Stimulated activated CD4-positive, alpha-beta T cell treated with anti-CD3 and anti-CD28 coated beads, TNF-alpha, amount 100 ng/mL, for 48 hours (primary cell): ENCODE data around the gene C17orf50.

Experiments used
- DNase-seq, 3 donors: peaks; one replicate each; pipeline ENCODE4 v3.0.0-alpha.2; 2020; ENCODE audit warnings: low read depth in 3 of 3

The C17orf50 gene

GRCh38 chr17:35760587-35760986 lies at the start of gene C17orf50:
C17orf50 (plus strand) TSS chr17:35760887; CDS start chr17:35760942, 55 bp downstream.
- DNase-seq = no peak

GRCh38 chr17:35710950-35711349 lies 49.7 kb upstream of the C17orf50 start:
- DNase-seq = no peak

GRCh38 chr17:35713069-35713728 lies 47.5 kb upstream of the C17orf50 start:
- DNase-seq = no peak

- DNase-seq = no peak
Measured at GRCh38 chr17:35714988-35715387, 45.7 kb upstream of the C17orf50 start.

GRCh38 chr17:35715416-35715815 lies 45.3 kb upstream of the C17orf50 start:
- no peak for DNase-seq

GRCh38 chr17:35716173-35716572 lies 44.5 kb upstream of the C17orf50 start:
- no peak for DNase-seq

- no peak for DNase-seq
Measured at GRCh38 chr17:35716897-35717465, 43.7 kb upstream of the C17orf50 start.

- no peak for DNase-seq
Measured at GRCh38 chr17:35717475-35717874, 43.2 kb upstream of the C17orf50 start.

GRCh38 chr17:35723735-35724134 lies 37.0 kb upstream of the C17orf50 start:
- DNase-seq = no peak

GRCh38 chr17:35725058-35725457 lies 35.6 kb upstream of the C17orf50 start:
- DNase-seq = no peak

- DNase-seq = no peak
Measured at GRCh38 chr17:35725802-35726126, 34.9 kb upstream of the C17orf50 start.

- DNase-seq = no peak
Measured at GRCh38 chr17:35726127-35726952, 34.3 kb upstream of the C17orf50 start.

GRCh38 chr17:35726953-35727460 lies 33.7 kb upstream of the C17orf50 start:
- no peak for DNase-seq

- no peak for DNase-seq
Measured at GRCh38 chr17:35727635-35728034, 33.1 kb upstream of the C17orf50 start.

- no peak for DNase-seq
Measured at GRCh38 chr17:35728551-35728950, 32.1 kb upstream of the C17orf50 start.

- no peak for DNase-seq
Measured at GRCh38 chr17:35729405-35729833, 31.3 kb upstream of the C17orf50 start.

GRCh38 chr17:35730400-35731005 lies 30.2 kb upstream of the C17orf50 start:
- DNase-seq = no peak

GRCh38 chr17:35731239-35731916 lies 29.3 kb upstream of the C17orf50 start, which contains the start of gene RASL10B:
RASL10B (plus strand) TSS chr17:35731639; CDS start chr17:35735185, 3,546 bp downstream.
- DNase-seq = peak in 1 of 3 donors; percentile 30

GRCh38 chr17:35731917-35732805 lies 28.5 kb upstream of the C17orf50 start:
- no peak for DNase-seq

- DNase-seq = no peak
Measured at GRCh38 chr17:35732806-35733136, 27.9 kb upstream of the C17orf50 start.

- DNase-seq = no peak
Measured at GRCh38 chr17:35733366-35733765, 27.3 kb upstream of the C17orf50 start.
